Stimulated activated naive CD8-positive, alpha-beta T cell treated with anti-CD3 and anti-CD28 coated beads, Interleukin-15, amount 100 ng/mL, for 72 hours (primary cell): ENCODE measurements around the gene IMPACT.

ENCODE experiments used
- ATAC-seq: fragments of 150-1000 bp; cut with Tn5 transposase; 2 replicates; pipeline ENCODE4 v1.10.0; 2021; ENCODE audit warnings: mild to moderate bottlenecking, moderate library complexity
- DNase-seq, 2 donors: peaks; one replicate each; pipeline ENCODE4 v3.0.0; 2021 to 2022
- H3K27ac Mint-ChIP-seq, 2 donors: one replicate each; pipeline ENCODE4 v1.8.0; 2022; ENCODE audit warnings: mild to moderate bottlenecking in 2 of 2, mixed read lengths in 2 of 2, moderate library complexity in 2 of 2
- H3K27me3 Mint-ChIP-seq: one replicate; pipeline ENCODE4 v1.8.0; 2022; ENCODE audit warnings: mixed read lengths
- H3K4me1 Mint-ChIP-seq: one replicate; pipeline ENCODE4 v1.8.0; 2022; ENCODE audit warnings: mild to moderate bottlenecking, mixed read lengths
- H3K4me3 Mint-ChIP-seq, 2 donors: one replicate each; pipeline ENCODE4 v1.8.0; 2022; ENCODE audit warnings: mild to moderate bottlenecking in 2 of 2, mixed read lengths in 2 of 2, moderate library complexity in 1 of 2
- H3K9me3 Mint-ChIP-seq, 2 donors: one replicate each; pipeline ENCODE4 v1.8.0; 2022; ENCODE audit warnings: mixed read lengths in 2 of 2

The IMPACT gene, protein sequence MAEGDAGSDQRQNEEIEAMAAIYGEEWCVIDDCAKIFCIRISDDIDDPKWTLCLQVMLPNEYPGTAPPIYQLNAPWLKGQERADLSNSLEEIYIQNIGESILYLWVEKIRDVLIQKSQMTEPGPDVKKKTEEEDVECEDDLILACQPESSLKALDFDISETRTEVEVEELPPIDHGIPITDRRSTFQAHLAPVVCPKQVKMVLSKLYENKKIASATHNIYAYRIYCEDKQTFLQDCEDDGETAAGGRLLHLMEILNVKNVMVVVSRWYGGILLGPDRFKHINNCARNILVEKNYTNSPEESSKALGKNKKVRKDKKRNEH

DNA sequence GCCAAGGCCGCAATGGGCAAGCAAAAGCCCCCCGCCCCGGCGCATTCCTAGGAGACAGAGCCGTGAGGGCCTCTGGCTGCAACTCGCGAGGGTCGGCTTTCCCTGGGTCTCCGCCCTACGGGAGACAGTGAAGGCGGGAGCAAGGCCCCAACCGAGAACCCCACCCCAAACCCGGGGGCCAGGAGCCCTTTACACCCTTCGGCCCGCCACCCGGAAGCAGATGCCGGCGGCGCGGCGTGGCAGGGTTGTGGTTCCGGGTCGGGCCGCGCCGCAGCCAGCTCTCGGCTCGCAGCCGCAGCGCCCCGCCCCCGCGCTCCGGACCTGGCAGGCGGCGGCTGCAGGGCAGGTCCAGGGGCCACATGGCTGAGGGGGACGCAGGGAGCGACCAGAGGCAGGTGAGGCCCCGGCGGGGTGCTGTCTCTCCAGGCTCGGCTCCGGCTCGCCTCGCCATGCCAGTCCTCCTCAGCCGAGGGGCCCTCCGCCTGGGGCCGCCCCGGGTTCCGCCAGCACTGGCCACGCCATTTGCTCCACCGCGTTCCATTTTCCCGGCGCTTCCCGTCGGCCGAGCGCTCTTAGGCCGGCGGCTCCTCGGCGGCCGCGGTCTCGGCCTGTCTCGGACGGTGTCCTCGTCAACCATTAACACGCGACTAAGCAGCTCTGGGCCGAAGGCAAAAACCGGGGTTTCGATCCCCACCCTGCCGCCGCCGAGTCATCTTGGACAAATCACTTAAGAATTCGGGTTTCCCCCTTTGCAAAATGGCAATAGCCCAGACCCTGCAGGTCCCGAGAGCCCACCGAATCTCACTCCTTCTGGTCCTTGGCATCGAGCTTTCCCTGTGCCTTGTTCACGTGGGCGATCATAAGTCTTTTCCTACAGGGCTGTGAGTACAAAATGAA lies at the start of gene IMPACT:
TSS of gene IMPACT (plus strand) at position 273 of the 897 bp plus-strand sequence. CDS start at position 360, 87 bp downstream.
- Mint-ChIP-seq H3K4me1 (peaks cover 20% of the 10 kb centered on the region), H3K27ac (peak within 1 kb of the TSS; percentile 97 to 98), H3K4me3 (peak within 1 kb of the TSS; percentile 96), H3K9me3 (peaks cover 8 to 9% of the 10 kb centered on the region in 2 donors), H3K27me3 (peaks cover 23% of the 10 kb centered on the region)
- DNase-seq (peak; percentile 81 to 83), ATAC-seq (peak; percentile 97)

DNA sequence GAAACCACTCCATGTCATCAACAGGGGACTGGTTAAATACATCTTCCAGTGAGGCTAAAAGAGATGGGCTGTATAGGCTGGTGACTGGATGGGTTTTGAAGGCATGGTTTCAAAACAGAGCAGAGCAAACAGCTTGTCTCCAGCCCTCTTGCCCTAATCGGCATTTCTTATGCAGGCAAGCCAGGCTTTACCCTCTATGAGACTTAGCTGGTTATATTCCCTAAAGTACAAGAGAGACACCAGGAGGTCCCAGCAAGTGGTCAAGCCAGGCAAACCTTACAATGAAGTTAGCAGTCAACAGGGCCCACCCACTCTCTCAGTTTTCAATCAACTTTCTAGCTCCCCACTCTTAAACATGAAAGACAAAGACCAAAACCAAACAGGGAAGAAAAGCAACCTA lies 47.9 kb upstream of the IMPACT start:
- no peaks in the 10 kb centered on the region for H3K9me3 Mint-ChIP-seq
- ATAC-seq (no peak), DNase-seq (no peak)
- H3K4me3 Mint-ChIP-seq: no peak overlapping the region
- H3K27ac Mint-ChIP-seq: peak overlapping the region in 1 of 2 donors; percentile 87
- no peaks in the 10 kb centered on the region for H3K27me3 Mint-ChIP-seq
- H3K4me1 Mint-ChIP-seq: peaks cover 17% of the 10 kb centered on the region

DNA sequence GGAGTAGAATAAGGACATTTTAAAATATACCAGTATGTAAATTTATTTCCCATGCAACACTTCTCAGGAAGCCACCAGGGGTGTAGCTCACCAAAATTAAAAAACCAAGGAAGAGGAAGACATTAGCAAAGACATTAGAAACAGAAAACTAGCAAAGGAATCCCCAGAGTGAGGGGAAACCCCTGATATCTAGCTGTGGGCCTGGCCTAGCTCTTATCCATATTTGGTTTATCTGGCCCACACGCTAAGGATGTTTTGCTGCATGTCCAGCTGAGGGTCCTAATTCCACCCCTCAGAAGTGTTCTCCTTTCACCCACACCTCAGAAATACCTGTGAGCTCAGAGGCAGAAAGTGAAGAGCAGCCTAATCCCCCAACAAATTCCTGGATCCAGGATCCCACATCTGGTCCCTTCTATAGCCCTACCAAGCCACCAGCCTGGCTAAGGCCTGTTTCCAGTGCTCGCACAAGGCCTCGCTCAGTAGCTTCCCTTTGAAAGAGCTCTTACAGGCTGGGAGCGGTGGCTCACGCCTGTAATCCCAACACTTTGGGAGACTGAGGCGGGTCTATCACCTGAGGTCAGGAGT lies 46.2 kb upstream of the IMPACT start:
- H3K4me1 Mint-ChIP-seq: peaks cover 17% of the 10 kb centered on the region
- no peaks in the 10 kb centered on the region for H3K27me3 Mint-ChIP-seq
- DNase-seq: no peak
- no peak overlapping the region for H3K27ac Mint-ChIP-seq
- no peaks in the 10 kb centered on the region for H3K9me3 Mint-ChIP-seq
- no peak overlapping the region for H3K4me3 Mint-ChIP-seq
- ATAC-seq: peak; percentile 59

DNA sequence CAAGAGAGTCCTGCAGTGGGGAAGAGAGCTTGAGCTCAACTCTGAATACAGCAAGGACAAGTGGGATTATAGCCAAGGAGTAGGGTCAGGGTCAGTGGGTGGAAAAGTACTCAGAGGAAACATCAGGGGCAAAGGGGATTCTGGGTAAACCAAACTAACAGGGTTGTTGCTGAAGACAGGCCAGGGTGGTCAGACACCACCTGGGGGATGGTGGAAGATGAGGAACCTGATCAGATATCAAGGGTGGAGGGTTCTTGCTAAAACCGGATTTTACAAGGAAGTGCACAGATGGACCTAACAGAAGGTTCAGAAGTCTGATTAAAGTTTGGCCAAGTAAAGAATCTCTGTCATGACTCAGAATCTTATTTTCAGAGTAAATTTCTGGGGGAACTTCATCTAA lies 45.3 kb upstream of the IMPACT start:
- Mint-ChIP-seq H3K27ac (peak overlapping the region in 1 of 2 donors; percentile 72), H3K4me3 (no peak overlapping the region)
- ATAC-seq: no peak

DNA sequence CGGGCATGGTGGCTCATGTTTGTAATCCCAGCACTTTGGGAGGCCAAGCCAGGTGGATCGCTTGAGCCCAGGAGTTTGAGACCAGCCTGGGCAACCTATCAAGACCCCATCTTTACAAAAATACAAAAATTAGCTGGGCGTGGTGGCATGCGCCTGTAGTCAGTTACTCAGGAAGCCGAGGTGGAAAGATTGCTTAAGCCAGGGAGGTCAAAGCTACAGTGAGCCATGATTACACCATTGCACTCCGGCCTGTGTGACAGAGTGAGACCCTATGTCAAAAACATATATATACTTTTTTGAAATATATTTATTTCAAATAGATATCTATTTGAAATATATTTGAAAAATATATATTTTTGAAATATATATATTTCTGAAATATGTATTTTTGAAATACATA lies 39.8 kb upstream of the IMPACT start:
- DNase-seq: no peak
- H3K27me3 Mint-ChIP-seq: no peaks in the 10 kb centered on the region
- no peak overlapping the region for H3K4me3 Mint-ChIP-seq
- H3K27ac Mint-ChIP-seq: no peak overlapping the region
- no peak for ATAC-seq
- H3K4me1 Mint-ChIP-seq: no peaks in the 10 kb centered on the region
- no peaks in the 10 kb centered on the region for H3K9me3 Mint-ChIP-seq

More for the DNA sequence above, 45.3 kb upstream of the IMPACT start:
- no peaks in the 10 kb centered on the region for H3K27me3 Mint-ChIP-seq
- DNase-seq: no peak
- H3K9me3 Mint-ChIP-seq: no peaks in the 10 kb centered on the region
- H3K4me1 Mint-ChIP-seq: peaks cover 17% of the 10 kb centered on the region

DNA sequence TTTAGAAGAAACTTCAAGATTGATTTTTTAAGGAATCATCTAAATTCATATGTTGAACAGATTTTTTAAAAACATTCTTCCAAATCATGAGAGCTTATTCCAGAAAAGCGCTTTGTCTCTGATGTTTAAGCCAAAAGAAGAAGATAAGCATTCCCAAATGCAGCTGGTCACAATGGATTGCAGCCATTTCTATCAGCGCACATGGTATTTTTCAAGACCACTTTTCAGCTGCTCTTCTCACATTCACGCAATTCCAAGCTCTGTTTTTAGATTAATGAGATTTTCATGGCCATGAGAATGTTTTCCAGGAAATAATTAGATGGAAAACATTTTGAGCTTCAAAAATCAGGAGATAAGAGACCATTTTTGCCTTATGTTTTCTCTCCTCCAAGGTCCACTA lies 37.5 kb upstream of the IMPACT start:
- Mint-ChIP-seq H3K27ac (no peak overlapping the region), H3K27me3 (no peaks in the 10 kb centered on the region), H3K9me3 (no peaks in the 10 kb centered on the region), H3K4me1 (no peaks in the 10 kb centered on the region), H3K4me3 (no peak overlapping the region)
- DNase-seq (no peak), ATAC-seq (no peak)

DNA sequence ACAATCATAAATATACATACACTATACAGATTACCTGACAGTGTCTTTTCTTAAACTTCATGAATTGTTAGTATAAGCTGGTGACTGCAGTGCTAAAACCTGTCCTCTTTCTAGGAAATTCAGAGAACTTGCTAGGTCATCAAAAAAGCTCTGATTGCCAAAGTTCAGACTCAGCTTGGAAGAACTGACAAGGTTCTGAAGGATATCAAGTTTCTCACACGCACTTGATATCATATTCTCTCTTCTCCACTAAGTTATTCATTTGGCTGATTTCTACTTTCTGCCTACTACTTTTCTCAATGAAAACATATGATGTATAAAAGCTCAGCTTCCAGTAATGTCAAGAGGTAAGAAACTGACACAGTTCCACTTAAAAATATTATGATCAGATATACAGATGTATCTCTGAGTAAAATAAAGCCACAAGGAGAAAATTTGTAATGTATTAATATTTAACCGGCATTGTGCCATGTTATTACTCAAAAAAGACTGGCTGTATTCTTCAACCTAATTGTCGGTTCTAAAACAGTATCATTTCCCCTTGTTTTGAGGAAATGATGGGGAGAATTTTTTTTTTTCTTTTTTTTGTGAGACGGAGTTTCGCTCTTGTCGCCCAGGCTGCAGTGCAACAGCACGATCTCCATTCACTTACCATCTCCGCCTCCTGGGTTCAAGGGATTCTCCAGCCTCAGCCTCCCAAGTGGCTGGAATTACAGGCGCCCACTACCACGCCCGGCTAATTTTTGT lies 31.2 kb upstream of the IMPACT start:
- no peak overlapping the region for H3K4me3 Mint-ChIP-seq

DNA sequence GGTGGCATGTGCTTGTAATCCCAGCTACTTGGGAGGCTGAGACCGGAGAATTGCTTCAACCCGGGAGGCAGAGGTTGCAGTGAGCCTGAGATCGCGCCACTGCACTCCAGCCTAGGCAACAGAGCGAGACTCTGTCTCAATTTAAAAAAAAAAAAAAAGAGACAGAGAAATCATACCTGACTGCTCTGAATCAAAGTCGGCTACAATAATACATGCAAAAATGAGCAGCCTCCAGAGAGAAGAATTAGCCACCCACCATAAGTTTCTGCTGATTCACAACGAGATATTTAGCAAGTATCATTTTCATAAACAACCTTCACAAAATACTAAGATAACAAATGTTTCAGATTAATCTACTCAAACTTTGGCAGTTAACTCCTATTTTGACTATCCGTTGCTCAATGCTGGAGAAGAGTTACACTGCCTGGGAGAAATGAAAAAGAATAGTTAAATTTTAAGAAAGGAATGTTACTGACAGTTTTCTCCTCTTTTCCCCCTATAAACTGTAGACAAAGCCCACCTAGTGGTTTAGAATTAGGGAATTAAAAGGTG lies 30.3 kb upstream of the IMPACT start:
- Mint-ChIP-seq H3K4me1 (peaks cover 17% of the 10 kb centered on the region), H3K27ac (no peak overlapping the region), H3K4me3 (peak overlapping the region in 1 of 2 donors; percentile 18), H3K9me3 (no peaks in the 10 kb centered on the region), H3K27me3 (no peaks in the 10 kb centered on the region)
- ATAC-seq: no peak
- DNase-seq: no peak

More for the DNA sequence above, 31.2 kb upstream of the IMPACT start:
- DNase-seq (no peak), ATAC-seq (no peak)
- Mint-ChIP-seq H3K4me1 (peaks cover 8% of the 10 kb centered on the region), H3K9me3 (no peaks in the 10 kb centered on the region), H3K27me3 (no peaks in the 10 kb centered on the region), H3K27ac (no peak overlapping the region)

DNA sequence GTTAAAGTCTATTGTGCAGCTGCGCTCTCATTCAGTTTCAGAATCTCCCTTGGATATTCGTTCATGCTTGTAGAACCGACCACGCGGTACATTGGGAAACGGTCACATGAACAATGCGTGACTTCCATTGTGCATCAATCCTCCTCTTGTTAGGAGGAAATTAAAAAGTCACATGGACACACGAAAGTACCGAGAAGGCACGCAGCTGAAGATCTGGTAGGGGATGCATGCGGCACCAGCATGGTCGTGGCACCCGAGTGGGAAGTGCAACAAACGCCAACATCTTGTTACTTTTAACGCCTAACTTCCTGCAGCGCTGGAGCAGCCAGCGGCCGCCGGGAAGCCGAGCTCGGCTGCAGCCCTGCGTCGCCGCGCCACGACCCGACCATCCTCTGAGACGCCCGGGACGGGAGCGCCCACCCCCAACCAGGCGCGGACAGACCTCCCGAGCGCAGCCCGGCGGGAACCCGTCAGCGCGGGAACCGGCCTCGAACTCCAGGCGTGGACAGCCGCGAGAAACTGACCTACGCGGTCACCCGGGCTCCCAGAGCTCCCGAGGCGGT lies 29.3 kb upstream of the IMPACT start:
- DNase-seq: peak in 1 of 2 donors; percentile 35
- H3K9me3 Mint-ChIP-seq: no peaks in the 10 kb centered on the region
- no peaks in the 10 kb centered on the region for H3K27me3 Mint-ChIP-seq
- H3K4me3 Mint-ChIP-seq: peak overlapping the region; percentile 93 to 96
- ATAC-seq: peak; percentile 56
- peaks cover 17% of the 10 kb centered on the region for H3K4me1 Mint-ChIP-seq
- H3K27ac Mint-ChIP-seq: peak overlapping the region in 1 of 2 donors; percentile 5

DNA sequence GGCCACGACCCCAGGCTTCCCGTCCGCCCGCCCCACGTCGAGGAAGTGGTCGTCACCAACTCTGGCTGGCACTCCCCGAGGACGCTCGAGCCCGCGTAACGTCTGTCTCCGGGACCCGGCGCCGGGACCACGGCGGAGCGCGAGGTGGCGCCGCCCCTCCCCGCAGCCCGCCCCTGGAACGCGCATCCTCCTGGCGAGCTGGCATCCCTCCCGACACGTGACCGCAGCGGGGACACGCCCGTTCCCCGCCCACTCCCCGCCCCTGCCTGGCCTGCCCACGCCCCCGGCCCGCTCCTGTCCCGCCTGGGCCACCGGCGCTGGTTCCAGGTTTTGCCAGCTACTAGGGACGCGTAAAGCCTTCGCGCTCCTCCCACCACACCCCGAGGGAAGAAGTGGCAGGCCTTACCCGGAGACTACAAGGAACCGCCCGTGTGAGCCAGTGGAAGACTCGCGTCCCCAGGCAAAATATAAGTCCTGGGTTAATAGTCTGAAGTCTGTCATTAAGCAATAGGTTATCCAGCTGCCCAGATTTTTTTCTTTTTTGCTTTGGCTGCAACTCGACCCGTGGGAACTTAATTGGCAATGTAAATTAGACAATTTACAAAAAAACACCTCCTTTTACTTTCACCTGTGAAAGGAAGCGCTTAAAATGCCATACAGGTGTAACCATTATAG lies 28.6 kb upstream of the IMPACT start, which contains the start of gene OSBPL1A:
TSS of gene OSBPL1A (minus strand) at position 131 of the 675 bp plus-strand sequence. CDS start 20,291 bp downstream, outside the sequence.
- H3K9me3 Mint-ChIP-seq: no peaks in the 10 kb centered on the region
- DNase-seq (peak; percentile 67 to 79), ATAC-seq (peak; percentile 92)
- H3K27ac Mint-ChIP-seq: peak within 1 kb of the TSS; percentile 69 to 90
- peaks cover 17% of the 10 kb centered on the region for H3K4me1 Mint-ChIP-seq
- H3K4me3 Mint-ChIP-seq: peak within 1 kb of the TSS; percentile 93 to 96
- no peaks in the 10 kb centered on the region for H3K27me3 Mint-ChIP-seq

DNA sequence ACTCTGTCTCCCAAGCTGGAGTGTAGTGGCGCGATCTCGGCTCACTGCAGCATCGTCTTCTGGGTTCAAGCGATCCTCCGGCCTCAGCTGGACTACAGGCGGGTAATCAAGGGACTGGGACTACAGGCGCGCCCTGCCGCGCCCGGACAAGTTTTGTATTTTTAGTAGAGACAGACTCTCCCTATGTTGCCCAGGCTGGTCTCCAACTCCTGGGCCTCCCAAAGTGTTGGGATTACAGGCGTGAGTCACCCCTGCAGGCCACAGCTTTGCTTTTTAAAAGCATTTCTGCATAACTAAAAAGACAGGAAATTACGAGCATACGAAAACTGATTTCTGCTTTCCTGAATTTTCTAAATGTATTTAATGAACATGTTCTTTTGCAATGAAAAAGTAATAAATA lies 27.9 kb upstream of the IMPACT start:
- no peaks in the 10 kb centered on the region for H3K27me3 Mint-ChIP-seq
- no peak for DNase-seq
- peaks cover 17% of the 10 kb centered on the region for H3K4me1 Mint-ChIP-seq
- no peaks in the 10 kb centered on the region for H3K9me3 Mint-ChIP-seq
- ATAC-seq: no peak
- peak overlapping the region; percentile 93 to 96 for H3K4me3 Mint-ChIP-seq
- H3K27ac Mint-ChIP-seq: no peak overlapping the region

DNA sequence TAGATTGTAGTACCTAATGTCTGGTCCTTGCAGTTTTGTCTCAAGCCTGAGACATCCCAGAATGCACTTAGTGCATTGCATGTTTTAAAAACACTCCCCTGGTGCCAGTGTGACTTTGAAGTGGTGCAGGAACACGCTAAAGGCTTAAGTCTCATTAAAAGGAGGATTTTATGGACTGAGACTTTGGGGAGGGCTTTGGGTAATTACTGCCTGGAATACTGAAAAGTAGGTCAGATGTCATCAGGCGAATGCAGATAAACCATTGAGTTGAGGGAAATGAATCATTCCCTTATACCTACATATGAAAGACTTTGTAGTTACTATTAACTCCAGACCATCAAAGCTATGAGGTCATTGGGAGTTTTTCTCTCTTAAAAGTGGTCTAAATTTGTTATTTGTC lies 25.9 kb upstream of the IMPACT start:
- DNase-seq (no peak), ATAC-seq (no peak)
- Mint-ChIP-seq H3K9me3 (no peaks in the 10 kb centered on the region), H3K27me3 (no peaks in the 10 kb centered on the region), H3K27ac (no peak overlapping the region), H3K4me1 (peaks cover 17% of the 10 kb centered on the region), H3K4me3 (no peak overlapping the region)

DNA sequence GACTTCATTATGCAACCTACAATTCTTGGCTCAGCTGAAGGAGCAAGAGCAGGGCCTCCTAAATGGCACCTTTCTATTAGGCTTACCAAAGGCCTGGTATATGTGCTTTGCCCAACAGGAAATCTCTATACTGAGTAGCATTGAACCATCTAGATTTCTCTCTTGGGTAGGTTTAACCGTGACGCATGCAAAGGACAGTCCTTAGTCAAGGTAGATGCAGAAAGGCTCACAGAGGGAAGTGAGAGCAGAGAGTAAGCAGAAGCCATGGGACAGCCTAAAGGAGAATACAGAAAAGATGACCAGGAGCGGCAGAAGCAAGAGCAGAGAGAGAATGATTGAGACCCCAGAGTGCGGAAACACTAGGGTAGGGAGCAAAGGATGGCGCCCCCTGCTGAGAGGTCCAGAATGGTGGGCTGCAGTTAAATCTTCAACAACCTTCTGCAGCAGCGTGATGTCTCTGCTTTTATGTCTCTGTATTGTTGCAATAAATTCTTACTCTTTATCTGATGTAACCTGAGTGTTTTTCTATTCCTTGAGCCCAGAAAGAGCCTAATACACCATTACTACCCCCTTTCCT lies 24.2 kb upstream of the IMPACT start:
- peaks cover 14% of the 10 kb centered on the region for H3K27me3 Mint-ChIP-seq
- H3K4me1 Mint-ChIP-seq: peaks cover 17% of the 10 kb centered on the region

DNA sequence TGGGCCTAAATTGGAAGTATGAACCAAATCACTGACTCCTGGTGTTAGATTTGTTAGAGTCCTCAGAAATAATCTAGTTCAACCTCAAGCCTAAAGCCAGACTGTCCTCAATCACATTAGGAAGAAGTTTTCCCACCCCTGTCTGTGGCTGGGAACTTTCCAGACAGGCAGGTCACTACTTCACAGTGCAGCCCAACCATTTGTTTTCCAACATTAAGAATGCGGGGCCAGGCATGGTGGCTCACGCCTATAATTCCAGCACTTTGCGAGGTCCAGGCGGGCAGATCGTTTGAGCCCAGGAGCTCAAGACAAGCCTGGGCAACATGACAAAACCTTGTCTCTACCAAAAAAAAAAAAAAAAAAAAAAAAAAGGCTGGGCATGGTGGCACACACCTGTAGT lies 23.4 kb upstream of the IMPACT start:
- no peak overlapping the region for H3K27ac Mint-ChIP-seq
- no peak for DNase-seq
- H3K9me3 Mint-ChIP-seq: no peaks in the 10 kb centered on the region
- no peak overlapping the region for H3K4me3 Mint-ChIP-seq
- peaks cover 13% of the 10 kb centered on the region for H3K4me1 Mint-ChIP-seq
- no peak for ATAC-seq
- H3K27me3 Mint-ChIP-seq: peaks cover 22% of the 10 kb centered on the region

More for the DNA sequence above, 24.2 kb upstream of the IMPACT start:
- ATAC-seq (no peak), DNase-seq (no peak)
- no peak overlapping the region for H3K4me3 Mint-ChIP-seq
- H3K9me3 Mint-ChIP-seq: no peaks in the 10 kb centered on the region
- no peak overlapping the region for H3K27ac Mint-ChIP-seq
